Non-pigmented ciliary epithelial cell (primary cell): ENCODE measurements around the gene CHMP6.
A peak's percentile ranks its signal among the peaks of the same experiment; 100 is the strongest.
"Not testable (repeated sequence)": the region's sequence is repeated elsewhere in the genome, so short reads cannot be mapped to it uniquely, and the experiment has no call there.

ENCODE experiments used
- DNase-seq: peaks from one replicate; pipeline ENCODE4 v3.0.0-alpha.2; 2010; ENCODE audit warnings: low read depth

Gene CHMP6

DNA sequence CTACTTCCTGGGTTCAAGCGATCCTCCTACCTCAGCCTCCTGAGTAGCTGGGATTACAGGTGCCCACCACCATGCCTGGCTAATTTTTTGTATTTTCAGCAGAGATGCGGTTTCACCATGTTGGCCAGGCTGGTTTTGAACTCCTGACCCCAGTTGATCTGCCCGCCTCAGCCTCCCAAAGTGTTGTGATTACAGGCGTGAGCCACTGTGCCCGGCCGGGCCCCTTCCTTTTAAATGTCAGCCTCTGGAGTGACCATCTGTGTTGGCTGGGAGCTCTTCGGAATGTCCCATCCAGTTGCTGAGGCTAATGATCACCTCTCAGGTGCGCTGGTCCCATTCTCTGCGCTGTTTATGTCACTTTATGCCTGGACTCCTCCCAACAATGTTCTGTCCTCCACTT is 38.7 kb downstream of the CHMP6 start:
- DNase-seq, result not testable (repeated sequence)

DNA sequence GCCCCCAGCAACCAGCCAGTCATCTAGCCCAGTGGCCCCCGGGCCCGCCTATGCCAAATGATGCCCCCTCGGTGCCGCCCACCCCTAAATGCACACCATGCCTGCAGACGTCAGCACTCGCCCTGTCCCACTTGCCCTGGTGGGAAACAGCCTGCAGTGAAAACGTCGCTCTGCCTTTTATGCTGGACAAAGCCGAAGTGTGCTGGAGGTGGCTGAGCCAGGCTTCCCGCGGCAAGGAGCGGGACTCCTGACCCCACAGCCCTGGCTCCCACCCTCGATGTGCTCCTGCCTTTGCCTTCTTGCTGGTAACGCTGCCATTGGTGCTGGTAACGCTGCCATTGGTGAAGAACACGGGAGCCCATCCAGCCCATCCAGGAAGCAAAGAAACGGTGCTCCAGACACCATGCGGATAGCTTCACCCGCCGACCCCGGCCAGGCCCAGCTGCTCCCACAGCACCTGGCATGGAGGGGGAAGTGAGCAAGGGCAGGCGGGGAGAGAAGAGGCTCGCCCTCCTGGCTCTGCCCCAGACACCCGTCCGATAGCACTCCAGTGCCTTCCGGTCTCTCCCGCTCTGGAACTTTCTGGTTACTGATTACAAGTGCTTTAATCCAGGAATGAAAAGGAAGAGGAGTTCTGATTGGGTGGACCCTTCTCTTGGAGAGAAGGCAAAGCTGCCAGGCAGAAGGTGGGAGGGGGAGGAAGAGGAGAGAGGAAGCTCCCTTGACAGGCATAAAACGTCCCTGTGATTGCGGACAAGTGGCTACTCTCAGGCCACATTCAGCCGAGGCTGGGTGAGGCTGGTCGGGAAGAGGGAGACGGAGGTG is 39.3 kb downstream of the CHMP6 start:
- no peak for DNase-seq

DNA sequence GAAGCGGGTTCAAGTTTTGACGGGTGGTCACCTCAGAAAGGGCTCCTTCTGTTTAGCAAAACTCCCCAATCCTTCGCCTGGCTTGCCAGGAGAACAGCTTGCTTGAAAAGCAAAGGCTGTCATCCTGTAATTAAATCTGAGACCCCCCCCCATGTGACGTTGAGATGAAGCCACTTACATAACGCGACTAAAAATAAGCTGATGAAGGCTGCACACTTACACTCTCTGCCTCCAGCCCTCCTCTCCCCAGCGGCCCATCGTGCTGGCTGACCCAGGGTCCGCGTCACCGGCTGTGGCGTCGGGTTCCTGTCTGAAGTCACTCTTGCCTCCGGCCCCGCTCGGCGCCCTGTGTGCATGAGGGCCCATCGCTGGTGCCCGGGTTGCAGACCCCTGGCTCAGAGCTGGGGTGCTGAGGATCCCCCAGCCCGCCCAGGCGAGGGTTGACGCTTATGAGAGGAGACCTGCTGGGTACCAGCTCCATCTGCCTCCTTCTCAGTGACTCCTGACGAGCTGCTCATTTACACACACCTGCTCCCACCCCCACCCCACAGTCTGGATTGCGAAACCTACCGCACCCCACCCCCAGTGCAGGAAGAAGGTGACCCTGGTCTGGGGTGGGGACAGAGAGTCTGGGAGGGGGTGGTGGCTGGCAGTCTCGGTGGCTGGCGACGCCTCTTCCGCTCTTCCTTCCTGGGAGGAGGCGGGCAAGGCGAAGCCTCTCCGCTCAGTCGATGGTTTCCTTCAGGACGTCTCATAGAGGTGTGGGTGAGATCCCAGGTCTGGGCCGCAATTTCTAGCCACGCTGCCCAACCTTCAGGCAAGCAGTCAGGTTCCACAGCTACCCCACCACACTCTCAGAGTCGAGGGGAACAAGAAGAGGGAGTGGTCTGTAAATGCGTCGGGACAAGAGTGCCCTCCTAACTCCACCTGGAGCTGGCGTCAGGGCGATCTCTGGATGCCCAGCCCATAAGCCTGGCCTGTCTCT is 40.2 kb downstream of the CHMP6 start:
- DNase-seq, result no peak

DNA sequence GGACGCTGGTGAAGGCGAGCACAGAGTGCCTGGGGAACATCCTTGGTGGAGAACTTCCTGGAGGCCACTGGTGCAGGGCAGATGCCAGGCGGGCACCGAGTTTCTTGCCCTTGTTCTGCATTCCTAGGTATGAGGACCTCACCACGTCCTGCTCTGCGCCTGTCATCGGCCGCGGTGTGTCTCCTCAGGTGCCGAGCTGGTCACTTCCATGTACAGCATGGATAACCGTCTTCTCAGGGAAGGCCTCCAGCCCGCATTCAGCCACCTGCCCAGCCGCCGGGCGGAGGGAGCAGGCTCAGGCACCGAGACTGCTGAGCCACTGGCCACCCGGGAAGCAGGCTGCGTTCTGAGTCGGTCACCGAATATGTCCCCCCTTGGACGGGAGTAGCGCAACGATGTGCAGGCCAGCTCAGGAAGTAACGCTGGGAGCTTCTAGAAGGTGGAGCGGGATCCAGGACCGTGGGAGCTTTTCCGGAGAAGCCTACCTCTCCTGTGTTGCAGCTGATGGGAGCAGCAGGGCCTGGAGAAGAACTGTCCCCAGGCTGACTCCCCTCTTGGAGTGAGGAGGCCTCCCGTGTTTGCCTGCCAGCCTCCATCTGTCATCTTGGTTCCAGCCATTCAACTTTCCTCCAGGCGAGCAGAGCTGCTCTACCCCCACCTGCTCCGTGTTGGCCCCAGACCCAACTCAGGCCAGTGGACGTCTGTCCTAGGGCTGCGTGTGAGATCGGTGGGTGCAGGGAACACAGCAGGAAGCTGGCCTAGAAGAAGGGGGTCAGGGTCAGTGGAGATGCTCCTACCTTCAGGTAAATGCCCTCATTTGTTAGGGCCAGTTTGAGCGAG is 41.2 kb downstream of the CHMP6 start:
- no peak for DNase-seq

DNA sequence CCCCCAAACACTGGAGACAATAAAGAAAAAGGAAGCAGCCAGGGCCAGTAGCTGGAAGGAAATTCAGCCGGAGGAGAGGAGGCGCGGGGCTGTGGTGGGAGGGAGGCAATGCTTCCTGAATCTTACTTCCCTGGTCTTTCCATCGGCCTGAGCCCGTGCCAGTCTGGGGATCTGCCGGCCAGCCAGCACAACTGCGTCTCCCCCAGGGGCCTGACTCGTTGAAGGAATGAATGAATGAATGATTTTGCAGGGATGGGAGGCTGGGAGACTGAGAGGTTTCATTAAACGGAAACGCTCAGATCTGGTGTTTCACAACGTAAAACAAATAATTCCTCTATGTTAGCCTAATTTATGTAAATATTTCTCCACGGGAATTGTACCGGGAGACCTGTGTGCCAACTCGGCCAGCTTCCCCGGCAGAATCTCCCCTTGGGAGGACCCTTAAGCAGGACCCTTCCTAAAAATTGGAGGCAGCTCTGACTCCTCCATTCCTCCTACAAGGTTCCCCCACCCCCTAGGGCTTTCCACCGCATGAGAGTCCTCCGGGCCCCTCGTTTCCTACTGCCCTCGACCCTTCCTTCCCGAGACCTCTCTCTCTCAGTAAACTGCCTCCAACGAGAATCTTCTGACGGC is 42.0 kb downstream of the CHMP6 start:
- no peak for DNase-seq

DNA sequence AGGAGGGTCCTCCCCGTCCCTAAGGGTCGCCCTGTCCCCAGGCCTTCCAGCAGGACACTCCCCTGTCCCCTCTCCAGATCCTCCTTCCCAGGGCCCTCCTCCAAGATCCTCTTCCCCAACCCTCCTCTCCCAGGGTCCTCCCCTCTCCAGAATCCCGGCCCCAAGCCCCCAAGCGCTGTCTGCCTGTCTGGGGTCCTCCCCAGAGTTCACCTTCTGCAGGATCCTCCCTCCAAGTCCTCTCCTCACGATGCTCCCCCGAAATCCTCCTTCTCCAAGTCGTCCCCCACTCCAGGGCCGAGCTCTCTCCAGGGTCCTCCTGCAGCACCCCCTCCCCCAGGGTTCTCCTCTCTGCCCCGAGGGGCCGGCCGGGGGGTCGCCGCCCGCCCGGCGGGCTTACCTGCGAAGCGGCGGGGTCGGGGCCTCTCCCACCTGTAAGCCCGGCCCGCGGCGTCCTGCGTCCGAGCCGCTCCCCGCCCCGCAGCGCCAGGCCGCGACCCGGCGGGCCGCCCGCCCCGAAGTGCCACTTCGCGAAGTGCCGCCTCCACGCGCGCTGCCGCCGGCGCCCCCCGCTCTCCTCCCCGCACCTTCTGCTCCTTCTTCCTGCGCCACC is 42.6 kb downstream of the CHMP6 start:
- no peak for DNase-seq

DNA sequence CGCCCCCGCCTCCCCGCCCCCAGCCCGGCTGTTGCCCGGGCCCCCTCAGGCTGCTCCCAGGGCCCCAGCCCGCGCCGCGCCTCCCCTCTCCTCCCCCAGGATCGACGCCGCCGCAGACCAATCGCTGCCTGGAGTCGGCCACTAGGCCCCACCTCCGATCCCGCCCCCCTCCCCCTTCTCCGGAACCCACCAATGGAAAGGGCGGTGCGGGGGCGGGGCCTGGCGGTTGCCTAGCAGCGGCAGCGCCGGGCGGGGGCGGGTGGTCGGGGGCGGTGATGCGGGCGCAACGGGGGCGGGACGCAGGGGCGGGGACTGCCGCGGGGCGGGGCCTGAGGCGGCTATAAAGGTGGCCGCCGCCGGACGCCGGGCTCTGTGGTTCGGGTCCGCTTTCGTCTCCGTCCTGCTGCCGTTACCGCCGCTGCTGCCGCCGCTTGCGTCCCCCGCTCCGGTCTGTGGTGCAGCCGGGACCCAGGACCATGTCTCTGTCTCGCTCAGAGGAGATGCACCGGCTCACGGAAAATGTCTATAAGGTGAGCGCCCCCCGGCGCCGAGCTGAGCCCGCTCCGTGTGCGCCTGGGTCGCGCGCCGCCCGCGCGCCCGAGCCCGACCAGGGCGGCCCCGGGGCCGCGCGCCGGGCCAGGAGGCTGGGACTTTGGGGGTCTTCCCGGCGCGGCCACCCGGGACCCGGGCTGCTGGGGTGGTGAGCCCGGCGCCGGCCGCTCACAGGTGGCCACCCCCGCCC is 43.3 kb downstream of the CHMP6 start, which contains the start of gene BAIAP2:
Gene BAIAP2, plus strand, starts transcription at position 373 of the 742 bp plus-strand sequence. Its CDS starts 104 bp downstream, at position 477.
- DNase-seq, result peak; percentile 52

DNA sequence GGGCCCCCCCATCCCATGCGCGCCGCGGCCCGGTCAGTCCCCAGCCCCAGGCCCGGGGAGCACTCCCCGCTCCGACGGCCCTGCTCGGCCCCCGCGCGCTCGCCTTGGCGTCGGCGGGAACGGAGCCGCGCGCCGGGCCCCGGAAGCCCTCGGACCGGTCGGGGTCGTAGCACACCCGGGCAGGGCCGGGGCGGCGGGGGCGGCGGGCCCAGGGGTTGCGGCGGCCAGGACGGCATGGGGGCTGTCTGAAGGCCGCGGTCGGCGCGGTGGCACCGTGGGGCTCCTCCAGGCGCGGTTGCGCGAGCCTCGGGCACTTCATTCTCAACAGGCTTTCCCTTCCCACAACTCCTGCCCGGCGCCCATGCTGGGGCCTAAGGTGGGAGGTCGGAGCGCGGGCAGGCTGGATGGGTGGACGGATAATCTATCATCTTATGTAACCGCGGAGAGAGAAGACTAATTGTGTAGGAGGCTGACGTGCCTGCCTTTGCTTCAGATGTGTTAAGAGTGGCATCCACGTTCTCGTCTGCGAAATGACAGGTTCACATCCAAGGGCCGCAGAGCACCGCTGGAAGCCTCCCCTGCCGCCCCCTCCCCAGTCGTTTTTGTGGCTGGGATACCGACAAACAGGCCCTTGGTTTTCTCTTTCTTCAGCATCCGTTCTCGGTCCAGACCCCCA is 44.0 kb downstream of the CHMP6 start:
- DNase-seq, result no peak

DNA sequence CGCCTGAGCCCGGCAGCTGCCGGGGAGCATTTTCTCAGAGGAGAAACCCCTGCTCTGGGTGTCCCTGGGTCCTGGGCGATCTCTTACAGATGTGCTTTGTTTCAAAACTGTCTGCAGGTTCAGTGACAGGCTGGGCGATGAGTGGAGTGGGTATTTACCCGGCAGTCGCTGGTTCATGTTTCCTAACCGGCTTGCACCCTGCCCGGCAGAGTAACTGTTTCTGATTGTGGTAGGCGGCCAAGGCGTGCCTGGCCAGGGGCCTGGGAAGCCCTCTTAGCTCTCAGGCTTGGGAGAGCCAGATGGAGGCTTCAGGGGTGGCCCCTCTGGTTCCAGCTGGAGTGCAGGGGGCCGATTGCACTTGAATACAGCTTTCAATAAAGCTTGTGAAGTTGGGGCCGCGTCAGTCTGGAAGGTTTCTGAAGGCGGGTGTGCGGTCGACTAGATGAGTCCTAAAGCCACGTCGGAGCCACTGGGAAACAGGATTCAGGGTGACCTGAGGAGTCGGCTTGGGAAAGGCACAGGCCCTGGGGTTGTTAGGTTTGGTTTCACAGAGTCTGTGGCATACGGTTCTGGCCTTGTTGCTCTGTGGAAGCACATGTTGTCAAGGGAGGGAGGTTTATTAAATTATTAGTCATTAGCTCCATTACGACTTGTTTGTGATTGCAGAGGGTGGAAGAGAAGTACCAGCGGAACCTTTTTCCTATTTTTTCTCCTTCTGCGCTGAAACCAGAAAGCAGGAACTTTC is 44.7 kb downstream of the CHMP6 start:
- DNase-seq, result no peak

DNA sequence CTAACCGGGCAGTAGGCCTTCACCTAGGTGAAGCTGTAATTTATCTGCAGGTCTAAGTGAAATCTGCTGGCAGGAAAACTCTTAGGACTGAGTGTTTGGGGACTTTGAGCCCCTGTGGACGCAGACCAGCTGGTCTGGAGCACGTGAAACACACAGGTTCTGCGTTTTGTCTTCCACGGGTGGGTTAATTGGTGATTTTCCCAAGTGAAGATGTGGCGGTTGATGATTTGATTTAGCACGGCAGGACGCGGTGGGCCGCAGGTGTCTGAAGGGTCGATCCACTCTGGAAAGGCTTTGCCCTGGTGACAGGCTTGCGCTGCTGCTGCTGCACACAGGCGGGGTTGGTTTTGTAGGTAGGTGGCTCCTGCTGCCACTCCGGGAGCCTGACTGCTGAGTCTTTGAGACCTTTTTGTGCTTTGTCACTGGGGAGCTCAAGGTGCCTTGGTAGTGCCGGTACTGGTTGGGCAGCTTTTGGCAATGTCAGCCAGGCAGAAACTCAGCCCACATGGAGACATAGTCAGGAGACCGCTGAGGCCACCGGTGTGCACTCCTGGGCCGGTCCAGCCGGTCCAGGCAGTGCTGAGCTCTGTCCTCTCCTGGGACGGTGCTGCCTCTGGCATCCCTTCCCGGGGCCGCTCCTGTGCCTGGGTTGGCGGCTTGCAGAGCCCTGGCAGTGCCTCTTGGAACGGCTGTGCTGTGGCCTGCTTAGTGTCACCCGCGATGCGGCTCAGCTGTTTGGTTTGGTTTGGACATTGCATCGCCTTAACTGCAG is 45.6 kb downstream of the CHMP6 start:
- no peak for DNase-seq

DNA sequence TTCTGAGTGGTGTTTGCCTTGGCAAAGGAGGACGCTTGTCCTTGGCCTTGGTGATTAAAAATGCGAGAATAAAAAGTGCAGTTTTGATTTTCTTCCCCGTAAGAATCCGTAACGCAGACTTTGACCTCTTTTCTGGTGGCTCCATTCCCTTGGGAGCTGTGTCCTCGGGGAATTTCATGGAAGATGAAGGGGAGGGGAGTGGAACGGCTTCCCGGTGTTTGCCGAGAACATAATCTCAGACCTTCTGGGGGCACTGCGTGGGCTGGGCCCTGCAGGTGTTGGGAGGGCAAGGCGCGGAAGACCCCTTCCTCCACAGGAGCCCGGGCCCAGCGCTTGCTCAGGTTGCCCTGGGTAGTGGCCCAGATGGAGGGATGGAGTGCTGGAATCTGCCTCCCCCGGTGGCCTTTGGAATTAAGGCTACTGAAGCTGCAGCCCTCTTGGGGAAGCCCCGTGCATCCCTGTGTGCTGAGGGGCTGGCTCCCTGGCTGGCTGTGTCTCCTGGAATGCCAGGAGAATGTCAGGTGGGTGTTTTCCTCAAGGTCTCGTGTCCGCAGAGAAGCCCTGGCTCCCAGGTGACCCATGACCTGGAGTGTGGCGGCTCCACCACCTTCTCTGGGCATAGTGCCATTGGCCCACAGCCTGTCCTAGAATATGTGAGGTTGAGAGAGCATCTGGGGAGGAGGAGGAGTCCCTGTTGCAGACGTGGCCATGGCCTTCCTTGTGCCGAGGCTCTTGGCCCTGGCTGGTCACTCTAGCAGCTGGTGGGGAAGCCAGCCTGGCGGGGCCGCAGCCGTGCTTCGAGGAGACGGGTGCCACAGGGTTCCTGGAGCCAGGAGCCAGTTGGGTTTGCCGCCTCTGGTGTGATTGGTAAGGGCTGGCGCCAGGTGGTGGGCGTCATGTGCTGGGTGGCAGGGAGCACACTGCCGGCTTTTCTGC is 46.4 kb downstream of the CHMP6 start:
- DNase-seq, result no peak

DNA sequence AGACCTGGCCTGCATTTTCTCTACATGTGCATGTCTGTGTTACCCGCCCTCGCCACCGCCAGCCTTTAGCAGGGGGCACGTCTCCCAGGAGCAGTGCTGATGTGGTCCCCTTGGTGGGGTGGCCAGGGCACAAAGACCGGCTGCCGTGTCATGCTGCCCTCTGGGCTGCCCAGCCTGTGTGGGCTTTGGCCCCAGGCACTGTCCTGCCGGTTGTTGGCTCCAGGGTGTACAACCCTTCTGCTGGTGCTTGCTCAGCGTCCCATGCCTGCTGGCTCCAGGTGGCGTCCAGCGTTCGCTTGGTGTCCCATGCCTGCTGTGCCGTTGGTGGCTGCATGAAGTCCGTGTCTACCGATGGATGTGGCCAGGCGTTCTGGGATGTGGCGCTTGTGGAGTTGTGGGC is 47.5 kb downstream of the CHMP6 start:
- no peak for DNase-seq

DNA sequence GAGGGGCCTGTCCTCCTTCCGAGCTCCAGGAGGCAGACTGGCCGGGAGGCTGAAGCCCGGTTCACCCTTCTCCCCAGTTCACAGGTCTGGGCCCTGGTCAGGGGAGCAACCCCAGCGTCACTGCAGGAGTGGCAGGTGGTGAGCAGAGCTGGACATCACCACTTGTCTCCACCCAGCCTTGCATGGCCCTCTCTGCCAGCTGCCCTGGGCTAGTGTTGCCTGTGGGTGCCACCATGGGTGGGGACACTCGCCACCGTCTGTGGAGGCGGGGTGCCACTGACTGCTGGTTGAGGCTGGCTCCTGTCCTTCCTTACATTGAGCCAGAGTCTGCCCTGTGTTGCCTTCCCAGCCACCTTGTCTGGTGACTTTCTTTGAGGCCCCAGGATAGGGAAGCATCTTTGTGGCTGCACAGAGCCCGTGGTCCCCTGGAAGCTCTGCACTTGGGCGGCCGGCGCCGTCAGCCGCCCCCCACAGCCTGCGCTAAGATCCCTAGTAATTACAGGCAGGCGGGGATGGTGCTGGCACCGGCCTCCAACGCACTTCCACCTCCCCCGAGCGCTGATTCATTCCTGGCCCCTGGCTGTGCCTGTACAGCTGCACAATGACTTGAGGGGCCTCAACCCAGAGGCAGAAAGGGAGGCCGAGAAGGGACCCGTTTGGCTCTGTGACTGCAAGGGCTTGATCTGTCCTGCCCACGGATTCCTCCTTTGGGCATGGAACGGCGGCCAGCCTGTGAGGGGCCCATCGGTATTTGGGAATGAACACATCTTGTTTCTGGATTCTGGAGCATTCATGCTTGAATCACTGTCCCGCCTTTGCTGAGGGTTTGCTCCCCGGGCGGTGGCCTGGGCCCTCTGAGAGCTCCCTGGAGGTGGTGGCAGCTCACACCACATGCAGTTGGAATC is 48.5 kb downstream of the CHMP6 start:
- no peak for DNase-seq

DNA sequence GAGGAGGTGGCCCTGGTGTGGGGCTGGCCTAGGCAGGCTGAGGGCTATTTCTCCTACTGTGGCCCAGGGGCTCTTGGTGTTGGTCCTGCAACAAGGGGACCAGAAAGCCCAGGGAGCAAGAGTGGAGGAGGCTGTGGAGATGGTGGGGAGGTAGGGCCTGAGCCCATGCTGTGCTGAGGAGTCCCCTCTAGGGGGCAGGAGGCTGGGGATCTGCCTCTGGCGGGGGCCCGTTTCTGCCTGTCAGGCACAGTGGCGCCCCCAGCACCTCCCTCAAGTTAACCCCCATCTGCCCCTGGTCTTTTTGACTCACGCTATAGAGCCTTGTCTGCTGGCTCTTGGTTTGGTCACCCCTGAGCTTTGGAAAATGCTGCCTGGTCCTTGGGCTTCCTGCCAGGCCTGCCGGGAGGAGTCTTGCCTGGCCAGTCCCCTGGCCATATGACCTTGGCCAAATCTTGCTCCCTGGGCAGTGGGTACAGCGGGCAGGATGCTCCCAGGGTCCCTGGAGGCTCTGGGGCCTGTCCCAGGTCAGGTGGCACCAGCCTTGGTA is 49.2 kb downstream of the CHMP6 start:
- DNase-seq, result no peak

DNA sequence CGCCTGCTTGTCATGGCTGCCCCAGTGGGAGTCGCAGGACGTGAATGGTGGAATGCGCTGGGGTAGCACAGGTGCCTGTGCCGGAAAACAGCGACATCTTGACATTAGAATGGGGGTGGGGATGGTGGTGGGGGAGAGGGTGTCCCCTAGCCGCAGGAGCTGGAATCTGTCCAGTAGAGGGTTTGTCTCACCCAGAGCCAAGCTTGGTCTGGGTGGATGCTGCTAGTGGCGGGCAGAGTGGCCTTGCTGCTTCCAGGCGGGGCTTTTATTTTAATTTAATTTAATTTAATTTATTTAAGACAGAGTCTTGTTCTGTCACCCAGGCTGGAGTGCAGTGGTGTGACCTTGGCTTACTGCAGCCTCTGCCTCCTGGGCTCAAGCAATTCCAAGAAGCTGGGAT is 51.0 kb downstream of the CHMP6 start:
- no peak for DNase-seq

DNA sequence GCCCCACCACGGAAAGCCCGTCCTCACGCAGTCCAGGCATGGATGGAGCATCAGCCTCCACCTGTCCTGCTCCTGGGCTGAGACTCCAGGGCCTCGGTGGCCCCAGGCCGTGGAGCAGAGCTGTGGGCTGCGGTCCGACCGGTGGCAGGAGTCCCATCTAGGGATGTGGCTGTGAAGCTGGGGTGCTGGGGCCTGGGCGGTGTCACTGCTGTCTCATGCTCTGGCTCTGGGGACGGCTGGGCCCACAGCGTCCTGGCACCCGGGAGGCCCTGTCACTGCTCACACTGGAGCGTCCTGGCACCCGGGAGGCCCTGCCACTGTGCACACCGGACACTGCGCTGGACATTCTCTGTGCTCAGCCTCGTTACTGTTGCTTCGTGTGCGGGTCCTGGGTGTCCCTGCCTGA is 51.7 kb downstream of the CHMP6 start:
- no peak for DNase-seq
